GM13976 (cell line): ENCODE measurements around the gene NCR2.

Experiments used
- DNase-seq: peaks from one replicate; pipeline ENCODE4 v3.0.0; 2012; ENCODE audit warnings: low spot score
- CTCF ChIP-seq: IDR thresholded peaks from 2 replicates; pipeline ENCODE4 v1.5.1; 2012; ENCODE audit warnings: borderline replicate concordance, mild to moderate bottlenecking; ENCODE audit not compliant: insufficient read depth; ENCODE audit errors: extremely low read depth, missing control alignments, control extremely low read depth
- in situ Hi-C: fragments of 300-500 bp; cut with MboI; formaldehyde crosslinking; loops from one replicate; pipeline ENCODE4 v1.12.0; 2022; ENCODE audit warnings: low sequenced_read_pairs, mixed read lengths, inconsistent platforms; ENCODE audit not compliant: unreplicated experiment

NCR2 gene

DNA sequence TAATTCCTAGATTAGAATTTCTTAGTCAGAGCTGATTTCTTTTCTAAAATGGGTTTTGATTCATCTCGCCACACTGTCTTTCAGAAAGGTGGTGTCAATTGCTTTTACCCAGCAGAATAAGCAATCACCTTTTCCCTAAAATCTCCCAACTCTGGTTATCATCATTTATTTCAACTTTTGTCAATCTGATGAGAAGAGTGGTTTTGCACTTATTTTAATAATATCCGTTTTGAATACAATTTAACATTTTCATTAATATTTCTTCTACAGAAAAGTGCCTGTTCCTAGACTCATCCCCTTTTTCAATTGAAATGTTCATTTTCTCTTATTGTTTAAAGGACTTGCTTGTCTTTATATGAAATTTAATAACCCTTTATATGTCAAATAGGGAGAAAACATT lies 8.2 kb upstream of the NCR2 start:
- in situ Hi-C loops, result loop anchor here (10.0 kb wide), 1 partner anchor 232 kb away; no protein-coding TSS in a partner anchor
- TF ChIP-seq CTCF, result no peak
- no peak for DNase-seq

- no peak for TF ChIP-seq CTCF
- in situ Hi-C loops, result no loop called here
- no peak for DNase-seq
These were observed 3.8 kb upstream of the NCR2 start for GRCh38 chr6:41331401-41332150.

DNA sequence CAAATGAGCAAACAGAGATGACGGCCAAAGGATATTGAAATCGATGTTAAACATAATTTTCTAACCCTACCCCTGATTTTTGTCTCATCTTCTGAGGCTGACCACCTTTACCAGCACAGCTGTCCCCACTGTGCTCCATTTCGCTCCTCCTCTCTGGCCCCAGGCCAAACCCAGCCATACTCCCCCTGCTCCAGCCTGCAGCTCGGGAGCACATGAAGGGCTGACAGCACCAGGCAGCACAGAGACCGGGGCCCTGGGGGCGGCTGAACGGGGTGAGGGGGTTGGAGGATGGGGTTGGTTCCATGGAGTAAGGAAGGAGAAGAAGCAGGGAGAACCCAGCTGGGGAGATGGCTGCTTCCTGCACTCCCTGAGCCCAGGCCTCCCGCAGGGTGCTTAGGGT lies 3.2 kb upstream of the NCR2 start:
- in situ Hi-C loops, result no loop called here
- TF ChIP-seq CTCF, result no peak
- no peak for DNase-seq

DNA sequence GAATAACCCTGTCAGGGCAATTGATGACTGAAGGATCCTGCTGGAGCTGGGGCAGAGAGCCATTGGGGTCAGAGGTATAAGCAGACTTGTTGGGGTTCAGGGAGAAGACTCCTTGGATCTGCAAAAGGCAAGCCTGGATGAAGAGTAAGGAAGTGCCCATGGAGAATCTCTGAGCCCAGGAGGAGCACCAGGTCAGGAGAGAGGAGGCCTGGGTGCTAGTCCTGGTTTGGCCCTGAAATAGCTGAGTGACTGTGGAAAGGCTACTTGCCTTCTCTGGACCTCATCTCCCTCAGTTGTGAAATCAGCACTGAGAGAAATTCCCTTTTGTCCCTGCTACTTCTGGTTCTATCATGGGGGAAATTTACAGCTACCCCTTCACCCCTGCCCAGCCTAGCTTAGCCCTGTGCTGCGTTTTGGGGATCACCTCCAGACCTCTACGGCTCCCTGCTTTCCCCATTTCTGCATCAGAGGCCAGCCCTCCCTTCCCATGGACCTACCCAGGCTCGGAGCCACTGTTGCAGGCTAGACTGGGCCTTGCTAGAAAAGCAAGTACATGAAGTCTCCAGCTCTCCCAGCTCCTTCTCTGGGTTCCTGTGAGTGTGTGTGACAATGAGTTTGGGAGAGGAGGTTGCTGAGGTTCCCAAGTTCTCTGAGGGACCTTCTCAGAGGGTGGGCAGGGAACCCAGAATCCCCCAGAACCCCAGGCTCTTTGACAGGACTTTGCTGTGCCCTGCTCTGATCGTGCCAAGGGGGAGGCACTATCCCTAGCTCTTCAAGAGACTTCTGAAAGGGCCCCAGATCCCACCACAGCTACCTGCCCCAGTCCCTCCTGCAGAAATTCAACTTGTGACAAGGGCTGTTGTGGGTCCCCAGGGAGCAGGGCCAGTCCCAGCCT lies 2.3 kb upstream of the NCR2 start:
- no peak for TF ChIP-seq CTCF
- in situ Hi-C loops, result no loop called here
- DNase-seq, result peak; percentile 38

DNA sequence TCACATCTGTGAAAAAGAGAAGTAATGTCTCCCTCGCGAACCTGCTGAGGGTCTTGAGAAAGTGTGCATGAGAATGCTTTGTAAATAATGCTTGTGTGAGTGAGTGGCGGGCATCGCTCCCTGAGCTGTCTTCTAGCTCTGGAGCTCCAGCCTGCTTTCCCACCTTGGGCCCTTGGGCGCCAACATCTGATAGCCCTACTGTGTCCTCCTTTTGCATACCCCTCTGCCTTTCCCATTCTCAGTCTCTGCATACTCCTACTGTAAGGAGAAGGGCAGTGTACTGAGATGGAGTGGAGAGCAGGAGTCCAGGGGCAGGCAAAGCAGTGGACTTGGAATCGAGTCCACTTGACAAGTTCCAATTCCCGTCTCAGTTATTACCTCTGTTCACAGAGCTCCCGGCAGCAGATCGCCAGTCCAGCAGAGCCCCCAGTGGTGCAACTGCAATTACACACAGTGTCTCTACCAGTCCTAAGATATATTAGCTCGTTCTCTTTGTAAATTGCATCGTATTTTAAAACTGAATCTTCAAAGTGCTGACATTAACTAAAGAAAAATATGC lies 847 bp upstream of the NCR2 start:
- peak; percentile 44 for DNase-seq
- in situ Hi-C loops, result no loop called here
- TF ChIP-seq CTCF, result no peak

- TF ChIP-seq CTCF, result no peak
- DNase-seq, result no peak
- in situ Hi-C loops, result no loop called here
These were observed 535 bp downstream of the NCR2 start for GRCh38 chr6:41335943-41336342.
